Fibroblast of skin of left quadriceps (primary cell): Measurements from ENCODE around the gene FN1.

Experiments
- DNase-seq, 2 experiments: peaks; one replicate each; pipeline ENCODE4 v3.0.0-alpha.2; 2013; ENCODE audit warnings: low read depth in 2 of 2

FN1 gene

GRCh38 chr2:215435870-215436704 is at the start of gene FN1:
Gene FN1 (minus strand): TSS chr2:215436068. CDS start chr2:215435802, 266 bp downstream.
- DNase-seq: peak; percentile 99

DNA sequence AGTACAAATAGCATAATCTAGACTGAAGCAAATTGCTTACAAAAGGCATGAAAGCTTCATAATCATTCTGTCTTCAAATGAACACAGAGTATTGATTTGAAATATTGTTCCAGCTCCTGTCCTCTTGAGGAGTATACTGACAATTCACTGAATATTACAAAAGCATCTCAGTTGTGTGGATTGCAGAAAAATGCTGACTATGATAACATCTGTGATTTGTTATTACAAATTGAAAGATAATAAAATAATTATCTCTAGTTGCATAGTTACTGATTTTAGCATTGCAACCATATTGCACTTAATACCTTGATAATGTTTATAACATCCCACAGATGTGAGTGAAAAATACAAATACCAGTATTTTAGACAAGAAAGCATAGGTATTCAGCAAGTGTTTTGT is 49.2 kb upstream of the FN1 start:
- DNase-seq: no peak

DNA sequence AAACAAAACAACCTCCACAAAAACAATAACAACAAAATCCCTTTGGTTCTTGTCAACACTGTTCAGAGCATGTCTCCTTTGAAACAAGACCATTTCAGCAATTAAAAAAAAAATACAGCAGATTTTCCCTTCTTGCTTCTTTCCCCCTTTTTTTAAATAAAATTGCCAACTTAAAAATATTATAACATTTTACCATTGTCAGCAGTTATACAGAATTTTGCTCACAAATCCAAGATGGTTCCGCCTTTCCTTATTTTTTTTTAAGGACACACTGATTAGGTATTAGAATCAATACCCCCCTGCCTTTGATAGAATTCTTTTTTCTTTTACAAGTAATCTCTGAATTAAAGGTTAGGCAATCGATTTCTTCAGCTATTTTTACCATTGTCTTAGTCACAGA is 48.7 kb upstream of the FN1 start:
- no peak for DNase-seq

DNA sequence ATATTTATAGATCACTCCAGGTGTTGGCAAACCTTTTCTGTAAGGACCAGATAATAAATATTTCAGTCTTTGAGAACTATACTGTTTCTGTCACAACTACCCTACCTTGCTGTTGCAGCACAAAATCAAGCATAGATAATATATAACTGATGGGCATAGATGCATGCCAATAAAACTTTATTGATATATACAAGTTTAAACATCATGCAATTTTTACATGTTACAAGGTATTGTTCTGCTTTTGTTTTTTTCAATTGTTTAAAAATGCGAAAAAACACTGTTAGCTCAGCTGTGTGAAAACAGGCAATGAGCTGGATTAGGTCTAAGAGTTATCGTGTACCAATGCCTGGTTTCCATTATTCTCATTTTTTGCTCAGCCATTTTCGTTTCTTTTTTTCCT is 47.6 kb upstream of the FN1 start:
- DNase-seq: no peak

GRCh38 chr2:215479536-215480240 is 43.8 kb upstream of the FN1 start:
- DNase-seq: no peak

- DNase-seq: no peak
Observed at GRCh38 chr2:215479121-215479520, 43.3 kb upstream of the FN1 start.

- no peak for DNase-seq
Observed at GRCh38 chr2:215476424-215476823, 40.6 kb upstream of the FN1 start.

DNA sequence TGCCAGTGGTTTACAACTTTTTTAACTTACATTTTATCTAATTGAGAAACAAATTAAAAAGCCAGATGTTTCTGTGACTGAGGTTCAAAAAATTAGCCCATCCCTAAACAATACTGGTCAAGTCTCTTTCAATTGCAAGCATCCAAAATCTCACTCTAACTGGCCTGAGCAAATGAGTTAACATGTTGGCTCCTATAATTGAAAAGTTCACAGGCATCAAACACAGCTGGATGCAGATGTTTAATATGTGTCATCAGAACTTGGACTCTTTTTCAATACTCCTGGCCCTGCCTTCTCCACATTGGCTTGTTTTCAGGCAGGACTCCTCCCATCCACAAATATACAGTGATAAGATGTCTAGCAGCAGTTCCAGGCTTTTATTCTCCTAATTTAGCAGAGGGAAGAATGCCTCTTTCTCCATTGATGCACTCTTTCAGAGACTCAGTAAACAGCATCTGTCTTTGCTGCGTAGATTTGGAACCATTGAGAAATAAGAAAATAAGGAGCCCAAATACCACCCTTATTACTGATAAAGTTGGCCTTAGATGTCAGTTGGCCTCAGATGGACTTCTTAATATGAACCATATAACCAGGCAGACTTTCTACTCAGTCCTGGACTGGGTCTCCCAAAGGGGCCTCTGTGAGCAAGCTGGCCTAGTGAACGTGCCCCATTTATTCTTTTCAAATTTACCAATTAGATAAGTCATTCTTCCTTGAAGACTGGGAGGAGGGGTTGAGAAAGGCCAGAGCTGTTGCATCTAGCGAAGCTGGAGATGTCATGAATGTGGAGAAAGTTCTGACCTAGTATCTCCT is 30.4 kb upstream of the FN1 start:
- DNase-seq: no peak

GRCh38 chr2:215465256-215465655 is 29.4 kb upstream of the FN1 start:
- no peak for DNase-seq

GRCh38 chr2:215461836-215462532 is 26.1 kb upstream of the FN1 start:
- no peak for DNase-seq

DNA sequence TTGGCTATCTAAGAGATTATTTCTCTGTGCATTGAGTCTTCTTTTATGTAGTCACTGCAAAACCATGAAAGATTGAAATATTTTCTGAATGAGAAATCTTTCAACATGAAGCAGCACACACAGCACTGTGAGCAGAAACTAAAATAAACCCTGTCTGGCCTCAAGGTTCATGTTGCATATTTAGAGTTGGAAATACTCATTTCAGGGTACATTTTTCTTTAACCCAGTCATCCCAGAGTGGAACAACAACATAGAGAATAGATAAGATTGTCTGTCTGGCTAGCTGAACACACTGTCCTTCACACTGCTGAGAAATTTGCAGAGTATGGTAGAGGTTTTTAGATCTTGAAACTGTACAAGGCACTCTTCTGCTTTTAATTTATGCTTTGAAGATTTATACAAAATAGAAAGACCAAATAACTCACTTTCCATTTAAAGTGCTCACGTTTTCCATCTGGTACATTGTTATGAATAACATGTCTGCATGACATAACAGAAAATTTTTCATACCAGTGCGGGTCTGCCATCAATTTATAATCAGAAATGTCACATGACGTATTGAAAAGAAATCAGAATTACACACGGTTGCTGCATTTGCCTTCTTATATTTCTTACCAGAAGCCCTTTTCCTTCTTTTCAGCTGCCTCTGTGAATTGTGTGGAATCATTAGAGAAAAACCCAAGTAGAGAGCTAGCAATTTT is 25.0 kb upstream of the FN1 start:
- DNase-seq: peak; percentile 93 to 94

DNA sequence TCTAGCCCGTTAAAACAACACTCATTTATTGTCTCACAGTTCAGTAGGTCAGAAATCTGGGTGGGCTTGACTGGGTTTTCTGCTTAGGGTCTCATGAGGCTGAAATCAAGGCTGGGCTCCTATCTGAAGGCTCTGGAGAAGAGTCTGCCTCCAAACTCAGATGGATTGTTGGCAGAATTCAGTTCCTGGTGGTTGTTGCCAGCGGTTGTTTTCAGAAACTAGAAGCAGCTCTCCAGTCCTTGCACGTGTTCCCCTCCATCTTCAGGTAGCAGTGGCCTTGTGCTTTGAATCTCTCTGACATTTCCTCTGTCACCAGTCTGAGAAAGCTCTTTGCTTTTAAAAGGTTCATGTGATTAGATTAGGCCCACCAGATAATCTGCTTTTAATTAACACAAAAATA is 20.1 kb upstream of the FN1 start:
- no peak for DNase-seq

DNA sequence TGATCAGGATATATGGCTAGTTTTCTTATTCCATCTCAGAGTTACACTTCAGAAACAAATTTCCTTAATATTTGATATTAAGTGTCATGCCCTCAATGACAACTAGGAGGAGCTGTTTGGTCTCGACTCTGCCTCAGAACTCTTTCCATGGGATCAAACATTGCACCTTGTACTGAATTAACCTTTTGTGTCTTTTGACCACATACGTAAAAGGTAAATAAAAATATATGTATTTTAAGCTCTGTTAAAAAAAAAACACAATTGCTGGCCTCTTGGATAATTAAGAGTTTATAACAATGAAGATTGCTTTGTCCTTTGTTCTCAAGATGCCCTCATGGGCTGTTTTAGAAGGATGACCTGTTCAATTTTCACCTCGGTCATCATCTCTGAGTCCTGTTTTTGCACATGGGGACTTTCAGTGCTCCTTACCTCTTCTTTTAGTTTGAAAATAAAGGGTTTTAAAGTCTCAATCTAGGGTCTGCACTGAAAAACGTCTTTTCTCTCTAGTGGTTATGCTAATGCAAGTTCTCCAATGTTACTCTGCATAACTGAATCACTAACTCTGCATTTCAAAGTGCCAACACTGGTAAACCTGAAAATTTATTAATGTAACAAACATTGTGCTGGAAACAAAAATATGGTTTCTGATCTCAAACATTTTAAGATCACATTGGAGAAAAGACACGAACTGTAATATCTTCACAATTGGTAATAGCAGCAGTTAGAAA is 18.8 kb upstream of the FN1 start:
- no peak for DNase-seq

GRCh38 chr2:215452725-215453124 is 16.9 kb upstream of the FN1 start:
- DNase-seq: no peak

GRCh38 chr2:215451012-215451756 is 15.3 kb upstream of the FN1 start:
- peak in 1 of 2 experiments; percentile 52 for DNase-seq

- DNase-seq: no peak
Observed at GRCh38 chr2:215450188-215451011, 14.5 kb upstream of the FN1 start.

DNA sequence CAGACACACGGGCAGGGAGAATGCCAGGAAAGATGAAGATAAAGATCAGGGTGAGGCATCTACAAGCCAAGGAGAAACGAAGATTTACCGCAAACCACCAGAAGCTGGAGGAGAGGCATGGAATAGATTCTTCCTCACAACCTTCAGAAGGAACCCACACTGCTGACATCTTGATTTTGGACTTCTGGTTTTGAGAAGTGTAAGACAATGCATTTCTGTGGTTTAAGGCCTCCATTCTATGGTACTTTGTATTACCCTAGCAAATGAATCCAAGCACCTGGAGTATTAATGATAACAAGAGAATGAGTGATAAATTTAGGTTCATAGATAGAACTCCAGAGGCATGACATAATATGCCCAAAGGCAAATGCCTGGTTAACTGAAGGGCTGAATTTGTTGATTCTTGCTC is 11.8 kb upstream of the FN1 start:
- no peak for DNase-seq

- DNase-seq: no peak
Observed at GRCh38 chr2:215447056-215447455, 11.2 kb upstream of the FN1 start.

- DNase-seq: no peak
Observed at GRCh38 chr2:215442401-215442787, 6.5 kb upstream of the FN1 start.
